Epithelial cell of esophagus (primary cell): ENCODE data around the gene PCDH12.

Experiments used
- DNase-seq: peaks from one replicate; pipeline ENCODE4 v3.0.0; 2010; ENCODE audit warnings: low read depth
- H3K4me3 ChIP-seq: 2 replicates; pipeline ENCODE4 v1.5.1; 2011; ENCODE audit warnings: mild to moderate bottlenecking, low read length, control low read depth
- CTCF ChIP-seq: IDR thresholded peaks from 2 replicates; pipeline ENCODE4 v1.5.1; 2011; ENCODE audit warnings: low read depth, mild to moderate bottlenecking, low read length, control low read depth, inconsistent platforms; ENCODE audit not compliant: insufficient read depth; ENCODE audit errors: missing control alignments

Gene PCDH12

GRCh38 chr5:141950207-141951005, 7.6 kb downstream of the PCDH12 start:
- DNase-seq: no peak
- no peak for TF ChIP-seq CTCF
- no peak overlapping the region for H3K4me3 ChIP-seq

GRCh38 chr5:141949511-141949910, 8.5 kb downstream of the PCDH12 start:
- DNase-seq: peak; percentile 12
- TF ChIP-seq CTCF: no peak
- no peak overlapping the region for H3K4me3 ChIP-seq

GRCh38 chr5:141948812-141949211, 9.2 kb downstream of the PCDH12 start:
- DNase-seq: no peak
- no peak overlapping the region for H3K4me3 ChIP-seq
- TF ChIP-seq CTCF: no peak

GRCh38 chr5:141947316-141947715, 10.7 kb downstream of the PCDH12 start:
- no peak for DNase-seq
- H3K4me3 ChIP-seq: no peak overlapping the region
- TF ChIP-seq CTCF: no peak

- DNase-seq: peak; percentile 46
- TF ChIP-seq CTCF: no peak
Observed at GRCh38 chr5:141945511-141946051, 12.4 kb downstream of the PCDH12 start.

GRCh38 chr5:141944076-141944475, 13.9 kb downstream of the PCDH12 start:
- H3K4me3 ChIP-seq: no peak overlapping the region
- TF ChIP-seq CTCF: no peak
- peak; percentile 83 for DNase-seq

More at GRCh38 chr5:141945511-141946051, 12.4 kb downstream of the PCDH12 start:
- H3K4me3 ChIP-seq: no peak overlapping the region
